BJ (cell line): ENCODE results near the gene ZMIZ2. TPM values are rescaled to one million over a fixed set of nuclear protein-coding genes. Genes with fewer than 3 reads are reported as not detected.

Experiments used
- CTCF ChIA-PET: fragments of 350-600 bp; formaldehyde crosslinking; extraction: SDS; loops from one replicate; lab custom pipeline; 2021; ENCODE audit warnings: antibody characterized with exemption, inconsistent platforms; lab: Yijun Ruan, JAX
- POLR2A ChIA-PET: fragments of 300-600 bp; sonication (Branson Sonifier 250); formaldehyde crosslinking; extraction: SDS; loops from one replicate; lab custom pipeline; 2021; ENCODE audit warnings: antibody characterized with exemption; lab: Charles Lee
- DNase-seq: peaks from one replicate; pipeline ENCODE4 v3.0.0-alpha.2; 2011; ENCODE audit warnings: low read depth
- H3K27me3 ChIP-seq: 2 replicates; pipeline ENCODE4 v1.6.0; 2011; ENCODE audit warnings: low read length; ENCODE audit not compliant: control insufficient read depth, insufficient read depth
- H3K36me3 ChIP-seq: 2 replicates; pipeline ENCODE4 v1.5.1; 2011; ENCODE audit warnings: low read length; ENCODE audit not compliant: control insufficient read depth, insufficient read depth
- H3K4me3 ChIP-seq: 2 replicates; pipeline ENCODE4 v1.5.1; 2011; ENCODE audit warnings: low read depth, mild to moderate bottlenecking, control low read depth, low read length
- CTCF ChIP-seq: IDR thresholded peaks from 2 replicates; pipeline ENCODE4 v1.5.1; 2011; ENCODE audit warnings: low read depth, mild to moderate bottlenecking, control low read depth, inconsistent platforms, low read length, moderate library complexity; ENCODE audit not compliant: insufficient read depth
- polyA plus RNA-seq: library from polyadenylated mRNA; depleted of rRNA; stranded (reverse); fragments of >200 nt; gene quantifications from 2 replicates; pipeline ENCODE4 v1.2.3, GENCODE V29; 2011

Gene ZMIZ2
- polyA plus RNA-seq, 1 experiment: 7.4 TPM

DNA sequence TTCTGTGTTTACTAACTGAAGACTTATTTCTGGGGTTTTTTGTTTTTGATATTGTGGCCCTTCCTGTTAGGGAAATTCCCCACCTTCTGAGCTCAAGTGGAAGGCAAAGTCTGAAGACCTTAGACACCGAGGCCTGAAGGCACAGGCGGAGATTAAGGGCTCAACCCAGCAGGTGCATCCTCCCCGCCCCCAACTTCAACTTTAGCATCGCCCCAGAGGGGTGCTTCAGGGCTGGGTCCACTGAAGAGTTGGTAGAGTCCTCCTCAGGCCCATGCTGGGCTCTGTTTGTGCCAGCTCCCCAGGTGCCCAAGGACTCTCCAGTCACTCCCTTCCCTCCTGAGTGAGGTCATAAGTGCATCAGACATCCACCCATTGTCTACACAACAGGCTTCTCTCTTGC is 38.4 kb downstream of the ZMIZ2 start:
- ChIA-PET CTCF (interaction anchor here (0.8 kb wide), 1 partner anchor 8 kb away, joined by 3 read pairs; no protein-coding TSS in a partner anchor), POLR2A (no interaction called here)
- DNase-seq: no peak

DNA sequence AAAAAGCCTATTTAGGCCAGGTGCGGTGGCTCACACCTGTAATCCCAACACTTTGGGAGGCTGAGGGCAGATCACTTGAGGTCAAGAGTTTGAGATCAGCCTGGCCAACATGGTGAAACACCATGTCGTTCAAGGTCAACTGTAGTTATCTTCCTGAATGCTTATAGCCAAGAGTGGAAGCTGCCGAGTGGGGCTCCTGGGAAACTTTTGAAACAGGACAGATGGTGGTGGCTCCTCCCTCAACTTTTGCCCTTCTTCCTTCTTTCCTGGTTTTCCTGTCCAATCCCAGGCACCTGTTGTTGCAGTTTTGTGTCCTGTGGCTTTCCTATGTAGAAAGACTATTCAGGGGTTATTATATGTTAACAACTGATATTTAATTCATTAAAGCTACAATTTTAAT is 39.1 kb downstream of the ZMIZ2 start:
- ChIA-PET POLR2A (no interaction called here), CTCF (interaction anchor here (0.8 kb wide), 1 partner anchor 9 kb away, joined by 3 read pairs; no protein-coding TSS in a partner anchor)
- H3K36me3 ChIP-seq: no peaks in the 10 kb centered on the region
- no peak for TF ChIP-seq CTCF
- no peak overlapping the region for H3K4me3 ChIP-seq
- DNase-seq: no peak
- H3K27me3 ChIP-seq: no peaks in the 10 kb centered on the region

More for the DNA sequence above, 38.4 kb downstream of the ZMIZ2 start:
- TF ChIP-seq CTCF: no peak
- Histone ChIP-seq H3K4me3 (no peak overlapping the region), H3K27me3 (no peaks in the 10 kb centered on the region), H3K36me3 (no peaks in the 10 kb centered on the region)

GRCh38 chr7:44789990-44790389 is 41.3 kb downstream of the ZMIZ2 start:
- DNase-seq: no peak
- ChIA-PET POLR2A (no interaction called here), CTCF (interaction anchor here (0.9 kb wide), 1 partner anchor 18 kb away, joined by 4 read pairs; no protein-coding TSS in a partner anchor)
- no peaks in the 10 kb centered on the region for H3K36me3 ChIP-seq
- H3K4me3 ChIP-seq: no peak overlapping the region
- no peak for TF ChIP-seq CTCF
- no peaks in the 10 kb centered on the region for H3K27me3 ChIP-seq

DNA sequence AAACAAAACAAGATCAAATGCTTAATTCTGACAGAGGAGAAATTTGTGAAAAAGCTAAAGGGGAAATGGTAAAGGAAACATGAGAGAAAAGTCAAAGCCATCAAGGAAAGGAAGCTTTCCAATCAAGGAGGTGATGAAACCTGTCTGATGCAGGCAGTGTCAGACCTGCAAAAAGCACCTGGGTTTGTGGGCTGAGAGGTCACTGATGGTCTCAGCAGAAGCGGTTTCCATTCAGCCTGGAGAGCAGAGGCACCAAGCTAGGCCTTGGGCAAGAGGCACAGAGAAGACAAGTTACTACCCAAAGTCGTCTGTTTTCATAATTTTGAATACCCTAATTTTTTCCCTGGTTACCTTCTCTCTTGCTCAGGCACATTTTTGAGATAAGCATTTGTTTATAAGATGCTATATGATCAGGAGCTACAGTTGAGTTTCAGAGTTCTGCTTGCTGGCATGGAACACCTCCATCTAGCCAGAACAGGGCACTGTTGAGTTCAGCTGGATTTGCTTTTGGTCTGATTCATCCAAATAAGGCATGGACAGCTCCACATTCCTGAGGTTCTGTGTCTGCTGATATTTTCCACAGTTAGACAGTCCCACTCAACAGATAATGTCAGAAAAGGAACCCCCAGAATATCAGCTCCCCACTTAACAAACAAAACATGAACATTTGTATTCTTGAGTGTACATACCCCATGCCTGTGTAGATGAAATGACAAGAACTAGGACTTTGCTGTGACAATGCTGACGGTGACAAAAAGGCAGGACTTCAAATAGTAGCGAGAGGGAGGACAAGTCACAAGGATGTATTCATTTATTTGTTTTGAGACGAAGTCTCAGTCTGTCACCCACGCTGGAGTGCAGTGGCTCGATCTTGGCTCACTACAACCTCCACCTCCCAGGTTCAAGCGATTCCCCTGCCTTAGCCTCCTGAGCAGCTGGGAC is 42.9 kb downstream of the ZMIZ2 start:
- no peaks in the 10 kb centered on the region for H3K27me3 ChIP-seq
- no peak overlapping the region for H3K4me3 ChIP-seq
- ChIA-PET CTCF (interaction anchor here (0.7 to 1.2 kb wide), 5 partner anchors 19 to 56 kb away, joined by 3 to 4 read pairs (median 3); no protein-coding TSS in a partner anchor), POLR2A (no interaction called here)
- H3K36me3 ChIP-seq: no peaks in the 10 kb centered on the region
- TF ChIP-seq CTCF: peak; percentile 53
- no peak for DNase-seq

- ChIA-PET CTCF (interaction anchor here (1.5 kb wide), 1 partner anchor 16 kb away, joined by 3 read pairs; no protein-coding TSS in a partner anchor), POLR2A (no interaction called here)
- TF ChIP-seq CTCF: no peak
- H3K36me3 ChIP-seq: 0 out of 2 replicates have a peak, but pooled peaks cover 2% of the 10 kb centered on the region
- H3K27me3 ChIP-seq: no peaks in the 10 kb centered on the region
- no peak overlapping the region for H3K4me3 ChIP-seq
- peak; percentile 71 for DNase-seq
Observed at GRCh38 chr7:44793919-44794318, 45.3 kb downstream of the ZMIZ2 start.
